ENCODE measurements around the gene ATP10B.

The ATP10B gene

DNA sequence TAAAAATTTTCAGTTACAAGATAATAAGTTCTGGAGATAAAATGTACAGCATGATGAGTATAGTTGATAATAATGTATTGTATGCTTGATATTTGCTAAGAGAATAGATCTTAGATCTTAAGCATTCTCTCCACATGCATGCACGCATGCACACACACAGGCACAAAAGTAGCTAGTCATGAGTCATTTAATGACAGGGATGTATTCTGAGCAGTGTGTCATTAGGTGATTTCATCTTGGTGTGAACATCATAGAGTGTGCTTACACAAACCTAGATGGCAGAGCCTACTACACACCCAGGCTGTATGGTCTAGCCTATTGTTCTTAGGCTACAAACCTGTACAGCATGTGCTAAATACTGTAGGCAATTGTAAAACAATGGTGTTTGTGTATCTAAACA, 306.2 kb downstream of the ATP10B start:
- no peak for DNase-seq

DNA sequence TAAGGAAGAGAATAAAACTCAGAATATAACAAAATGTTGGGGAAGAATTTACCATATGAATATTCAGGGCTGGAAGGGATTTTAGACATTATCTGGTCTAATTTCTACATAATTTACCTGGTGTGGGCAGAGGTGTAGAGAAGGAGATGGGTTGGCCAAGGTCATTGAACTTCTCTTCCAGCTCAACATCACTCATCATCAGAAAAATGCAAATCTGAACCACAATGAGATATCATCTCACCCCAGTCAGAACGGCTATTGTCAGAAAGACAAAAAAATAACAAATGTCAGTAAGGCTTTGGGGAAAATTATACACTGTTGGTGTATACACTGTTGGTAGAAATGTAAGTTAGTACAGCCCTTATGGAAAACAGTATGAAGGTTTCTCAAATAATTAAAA, 308.6 kb downstream of the ATP10B start:
- no peak for DNase-seq

DNA sequence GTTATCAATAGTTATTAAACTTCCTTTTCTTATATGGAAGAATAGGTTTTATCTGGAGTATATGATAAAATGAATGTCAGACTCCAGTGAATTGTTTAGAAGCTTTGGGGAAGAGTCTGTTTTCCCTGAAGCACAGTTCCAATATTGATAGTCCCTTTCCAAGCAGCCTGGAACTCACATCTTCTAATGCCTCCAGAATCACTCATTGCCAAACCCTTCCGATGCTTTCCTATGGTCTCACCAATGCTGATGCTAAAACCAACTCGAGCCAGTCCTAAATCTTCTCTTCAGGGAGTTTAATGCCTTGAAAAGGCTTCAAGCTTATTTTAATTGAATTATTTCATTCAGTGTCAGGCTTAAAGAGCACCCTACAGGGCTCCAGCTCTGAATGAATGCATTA, 309.2 kb downstream of the ATP10B start:
- DNase-seq = no peak

DNA sequence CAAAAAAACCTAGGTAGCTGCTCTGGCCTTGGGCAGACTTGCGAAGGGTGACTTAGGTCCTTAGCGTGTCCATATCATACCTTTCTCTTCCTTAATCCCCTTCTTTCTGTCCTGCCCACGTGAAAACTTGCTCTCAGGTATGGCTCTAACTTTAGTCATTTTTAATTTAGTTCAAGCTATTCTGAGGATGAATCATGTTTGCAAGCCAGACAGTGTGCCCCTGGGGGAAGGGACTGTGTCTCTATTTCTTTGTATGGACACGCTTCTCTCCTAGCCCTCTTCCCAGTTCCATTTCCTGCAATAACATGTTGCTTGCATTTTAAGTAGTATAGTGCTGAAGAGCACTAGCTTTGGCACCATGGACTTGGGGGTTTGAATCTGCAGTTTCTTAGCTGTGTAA, 309.7 kb downstream of the ATP10B start:
- DNase-seq = no peak

DNA sequence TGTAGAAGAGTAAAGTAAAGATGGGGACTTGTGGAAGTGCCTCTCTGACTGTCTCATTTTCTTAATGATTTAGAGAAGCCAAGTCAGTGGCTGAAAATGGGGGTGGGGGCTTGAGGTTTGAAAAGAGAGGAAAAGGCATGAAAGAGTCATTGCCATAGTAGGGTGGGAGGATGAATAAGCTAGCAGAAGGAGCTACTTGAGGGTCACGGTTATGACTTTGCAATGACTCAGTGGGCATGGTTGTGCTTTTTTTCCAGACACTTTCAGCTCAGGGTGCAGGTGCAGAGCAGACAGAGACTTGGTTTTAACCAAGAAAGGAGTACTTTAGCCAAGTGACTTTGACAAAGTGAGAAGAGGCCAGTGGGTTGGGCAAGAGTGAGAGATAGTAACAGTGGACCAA, 312.6 kb downstream of the ATP10B start:
- DNase-seq = no peak

DNA sequence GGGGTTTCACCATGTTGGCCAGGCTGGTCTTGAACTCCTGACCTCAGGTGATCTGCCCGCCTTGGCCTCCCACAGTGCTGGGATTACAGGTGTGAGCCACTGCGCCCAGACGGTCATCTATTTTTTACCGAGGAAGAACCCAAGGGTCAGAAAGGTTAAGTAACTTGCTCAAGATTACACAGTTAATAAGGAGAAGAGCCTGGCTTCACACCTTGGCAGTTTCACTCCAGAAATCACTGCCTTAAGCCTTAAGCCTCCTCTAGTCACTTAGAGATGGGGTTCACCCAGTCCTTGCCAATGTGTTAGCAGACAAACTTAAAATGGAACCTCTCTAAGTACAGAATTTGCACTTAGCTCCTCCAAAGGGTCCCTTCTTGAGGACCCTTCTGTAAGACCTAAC, 314.1 kb downstream of the ATP10B start:
- no peak for DNase-seq

DNA sequence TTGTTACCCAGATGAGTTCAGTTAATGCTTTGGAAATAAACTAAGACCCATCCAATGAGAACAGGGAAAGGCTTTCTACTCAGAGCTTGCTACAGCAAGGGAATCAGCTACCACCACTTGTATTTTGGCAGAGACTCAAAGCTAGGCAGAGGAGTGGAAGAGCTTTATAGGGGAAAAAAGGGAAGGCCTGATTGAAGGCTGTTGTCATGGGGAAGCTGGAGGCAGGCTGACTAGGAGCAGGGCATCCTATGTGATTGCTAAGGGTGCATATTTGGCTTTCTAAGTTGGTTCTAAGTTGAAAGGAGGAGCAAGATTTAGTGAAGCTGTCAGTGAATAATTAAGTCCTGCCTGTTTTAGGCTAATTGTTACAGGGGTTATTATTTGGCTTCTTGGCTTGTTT, 314.9 kb downstream of the ATP10B start:
- no peak for DNase-seq

DNA sequence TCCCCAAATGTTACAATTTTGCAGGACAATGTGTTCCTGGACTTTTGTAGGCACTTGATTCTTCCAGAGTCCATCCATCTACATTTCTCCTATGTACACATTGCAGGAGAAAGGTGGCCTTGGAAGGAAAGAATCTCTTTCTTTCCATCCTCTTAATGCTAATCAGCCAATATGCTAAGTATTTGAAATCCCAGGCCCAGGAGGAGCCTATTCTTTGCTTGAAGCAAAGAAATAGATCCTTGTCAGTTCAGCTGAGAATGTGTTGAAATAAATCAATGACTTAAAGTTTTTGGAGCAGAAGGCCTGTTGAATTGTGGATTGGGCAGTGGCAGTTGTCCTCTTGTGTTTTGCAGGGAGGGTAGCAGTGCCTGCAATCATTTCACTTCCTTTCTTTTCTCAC, 317.1 kb downstream of the ATP10B start:
- DNase-seq = no peak

DNA sequence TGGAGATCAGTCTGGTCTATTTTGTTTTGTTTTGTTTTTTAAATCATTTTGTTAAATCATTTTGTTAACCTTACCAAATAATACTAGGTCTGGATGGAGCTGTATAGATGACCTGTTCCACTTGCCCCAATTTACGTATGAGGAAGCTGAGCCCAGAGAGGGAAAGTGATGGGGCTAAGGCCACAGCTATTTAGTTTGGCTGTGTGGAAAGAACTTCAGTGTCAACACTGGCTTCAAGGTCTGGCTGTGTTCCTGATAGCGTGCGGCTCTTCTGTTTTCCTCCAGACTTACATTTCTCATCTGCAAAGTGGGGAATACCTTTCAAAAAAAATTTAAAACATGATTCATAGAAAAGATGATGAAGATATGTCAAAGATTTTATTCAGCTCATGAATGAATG, 317.9 kb downstream of the ATP10B start:
- DNase-seq = no peak

DNA sequence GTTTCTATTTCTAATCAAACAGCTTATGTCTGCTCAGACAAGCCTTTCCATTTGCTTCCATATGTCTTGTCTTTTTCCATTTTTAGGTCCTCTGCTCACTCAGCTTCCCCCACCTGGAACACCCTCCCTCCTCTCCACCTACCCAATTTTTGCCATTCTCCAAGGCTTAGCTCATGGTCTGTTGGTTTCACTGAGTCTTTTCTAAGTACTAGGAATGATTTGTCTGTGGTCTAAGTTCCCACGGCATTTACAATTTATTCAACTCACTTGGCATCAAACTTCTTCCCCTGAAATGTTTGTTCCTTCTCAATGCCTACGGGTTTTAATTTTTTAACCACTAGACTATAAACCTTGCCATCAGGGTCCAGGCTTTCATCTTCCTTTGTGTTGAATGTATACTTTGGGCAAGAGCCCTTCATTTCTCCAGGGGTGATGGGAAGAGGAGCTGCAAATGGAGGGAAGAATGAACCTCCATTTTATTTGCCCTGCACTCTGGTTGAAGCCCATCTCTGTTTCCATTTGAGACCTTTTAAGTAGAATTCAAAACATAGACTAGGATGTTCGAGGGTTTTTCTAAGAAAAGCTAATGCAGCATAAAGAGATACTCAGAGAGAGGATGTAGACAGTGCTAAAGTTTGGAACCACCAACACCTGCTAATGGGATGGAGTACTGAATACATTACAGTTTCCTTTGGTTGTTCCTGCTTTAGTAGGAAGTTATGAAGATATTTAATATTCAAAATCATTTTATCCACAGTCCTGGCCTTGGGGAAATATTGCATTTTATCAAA, 326.3 kb downstream of the ATP10B start:
- DNase-seq = no peak

DNA sequence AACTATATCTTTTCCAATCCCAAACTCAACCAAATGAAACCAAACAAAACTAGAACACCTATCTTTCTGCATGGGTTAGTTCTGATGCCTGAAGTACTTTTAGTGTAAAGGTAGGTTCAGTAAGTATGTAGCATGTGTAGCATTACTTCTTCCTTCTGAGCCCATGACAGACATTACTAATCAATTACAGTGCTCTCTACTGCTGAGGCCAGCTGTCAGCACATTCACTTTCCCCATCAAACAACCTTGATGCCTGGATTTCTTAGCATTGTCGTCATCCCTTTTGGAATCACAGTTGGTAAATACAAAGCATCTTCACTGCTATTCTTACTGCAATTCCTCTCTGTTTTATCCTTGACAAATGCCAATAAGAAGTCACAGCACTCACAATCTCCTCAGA, 327.2 kb downstream of the ATP10B start:
- DNase-seq = no peak

DNA sequence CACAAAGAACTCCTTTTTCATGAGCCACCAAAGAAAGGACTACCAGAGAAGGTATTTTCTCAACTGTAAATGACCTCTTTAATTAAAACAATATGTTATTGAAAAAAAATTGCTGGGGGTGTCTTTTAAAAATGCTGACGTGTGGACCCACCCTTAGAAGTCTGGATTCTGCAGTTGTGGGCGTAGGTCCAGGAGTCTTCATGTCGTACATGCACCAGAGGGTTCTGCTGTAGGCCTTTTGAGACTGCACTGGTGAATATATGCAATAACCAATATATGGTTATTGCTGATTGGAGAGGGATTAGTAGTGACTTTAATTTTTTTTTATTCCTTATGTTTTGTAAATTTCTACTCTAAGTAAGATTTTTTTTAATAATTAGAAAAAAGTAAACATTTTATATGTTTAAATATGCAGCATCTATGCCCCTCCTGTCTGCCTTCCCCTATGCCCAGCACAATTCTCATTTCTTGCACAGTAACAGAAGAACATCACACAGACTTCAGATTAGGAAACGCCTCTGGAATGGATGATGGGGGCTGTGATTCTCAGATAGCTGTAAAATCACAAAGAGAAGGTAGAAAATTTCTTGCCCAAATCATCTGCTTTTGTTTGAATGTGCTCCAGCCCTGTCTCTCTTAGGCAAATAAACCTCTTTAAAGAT, 328.4 kb downstream of the ATP10B start:
- DNase-seq = no peak

DNA sequence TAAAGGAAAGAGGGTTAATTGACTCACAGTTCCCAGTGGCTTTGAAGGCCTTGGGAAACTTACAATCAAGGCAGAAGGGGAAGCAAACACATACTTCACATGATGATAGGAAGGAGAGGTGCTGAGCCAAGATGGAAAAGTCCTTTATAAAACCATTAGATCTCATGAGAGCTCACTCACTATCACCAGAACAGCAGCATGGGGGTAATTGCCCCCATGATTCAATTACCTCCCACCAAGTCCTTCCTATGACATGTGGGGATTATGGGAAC, 330.7 kb downstream of the ATP10B start:
- no peak for DNase-seq

DNA sequence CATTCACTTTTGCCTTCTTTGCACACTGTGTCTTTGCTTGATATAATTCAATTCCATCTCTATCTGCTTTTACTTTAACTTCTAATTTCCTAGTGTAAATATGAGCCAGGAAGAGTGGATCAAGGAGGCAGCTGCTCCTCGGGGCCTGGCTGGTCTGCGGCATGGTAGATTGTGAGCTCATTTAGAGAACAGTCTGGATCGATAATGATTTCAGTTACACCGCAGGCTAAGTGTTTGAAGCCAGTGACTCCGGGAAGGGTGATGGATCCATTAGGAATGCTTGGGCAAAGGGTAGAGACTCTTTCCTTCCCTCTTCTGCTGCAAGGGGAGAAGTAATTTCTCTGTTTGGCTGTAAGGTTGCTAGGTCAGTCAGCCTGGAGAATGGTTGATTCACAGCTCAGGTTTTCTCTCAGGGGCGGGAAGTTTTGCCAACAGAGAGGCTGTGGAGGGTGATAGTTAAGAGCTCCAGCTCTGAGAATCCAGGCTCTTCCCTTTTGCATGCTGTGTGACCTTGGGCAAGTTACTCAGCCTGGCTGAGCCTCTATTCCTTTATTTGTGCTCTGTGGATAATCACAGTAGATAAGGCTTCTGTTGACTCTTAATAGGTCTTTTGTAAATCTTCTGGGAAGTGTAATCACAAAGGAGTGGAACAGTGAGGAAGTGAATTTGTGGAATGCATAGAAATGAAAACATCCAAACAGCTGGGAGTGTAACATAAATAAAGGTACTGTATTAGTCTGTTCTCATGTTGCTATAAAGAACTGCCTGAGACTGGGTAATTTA, 331.2 kb downstream of the ATP10B start:
- no peak for DNase-seq

DNA sequence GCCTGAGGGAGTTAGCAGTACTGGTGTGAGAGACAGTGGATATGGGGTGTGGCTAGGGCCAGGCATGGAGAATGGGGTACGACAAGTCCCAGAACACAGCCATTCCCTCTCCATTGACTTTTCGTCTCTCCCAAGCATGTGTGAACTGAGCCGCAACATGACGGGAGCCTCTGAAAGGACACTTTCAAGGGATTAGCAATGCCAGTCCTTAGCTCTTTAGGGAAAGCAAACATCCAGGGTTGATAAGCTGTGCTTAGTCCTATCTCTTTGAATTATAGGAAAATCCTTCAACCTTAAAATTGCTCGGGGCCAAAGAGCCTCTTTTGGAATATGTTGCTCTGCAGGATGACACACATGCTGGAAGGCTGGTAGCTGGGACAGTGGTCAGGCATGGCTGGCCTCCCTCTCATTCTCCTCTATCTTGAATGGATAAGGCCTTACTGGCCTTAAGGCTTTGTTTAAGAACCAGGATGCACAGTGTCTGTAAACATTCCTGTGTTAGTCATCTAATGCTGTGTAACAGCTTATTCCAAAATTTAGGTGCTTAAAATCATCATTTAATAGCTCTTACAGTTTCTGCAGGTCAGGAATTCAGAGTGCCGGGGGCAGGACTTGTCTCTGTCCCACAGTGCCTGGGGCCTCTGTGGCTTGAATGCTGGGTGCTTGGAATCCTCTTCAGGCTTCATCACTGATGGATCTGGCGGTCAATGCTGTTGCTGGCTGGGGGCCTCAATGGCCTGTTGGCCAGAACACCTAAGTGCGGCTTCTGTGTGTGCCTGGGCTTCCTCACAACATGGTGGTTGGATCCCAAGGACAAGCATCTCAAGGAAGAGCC, 335.1 kb downstream of the ATP10B start:
- no peak for DNase-seq

DNA sequence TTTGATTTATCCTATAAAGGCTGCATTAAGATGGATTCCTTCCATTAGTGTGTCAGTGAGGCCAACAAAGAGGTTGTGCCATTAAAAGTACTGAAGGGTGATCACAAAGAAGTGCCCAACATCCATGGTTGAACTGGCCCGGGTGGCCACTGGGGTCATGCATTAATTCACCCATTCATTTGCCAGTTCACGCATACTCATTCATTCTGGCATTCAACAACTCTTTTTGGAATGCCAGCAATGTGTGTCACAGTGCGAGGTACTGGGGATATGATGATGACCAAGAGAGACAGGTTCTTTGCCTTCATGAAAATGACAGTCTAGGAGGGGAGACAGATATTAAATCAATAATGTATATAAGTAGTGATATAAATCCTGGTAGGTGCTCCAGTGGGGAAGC, 337.1 kb downstream of the ATP10B start:
- no peak for DNase-seq

DNA sequence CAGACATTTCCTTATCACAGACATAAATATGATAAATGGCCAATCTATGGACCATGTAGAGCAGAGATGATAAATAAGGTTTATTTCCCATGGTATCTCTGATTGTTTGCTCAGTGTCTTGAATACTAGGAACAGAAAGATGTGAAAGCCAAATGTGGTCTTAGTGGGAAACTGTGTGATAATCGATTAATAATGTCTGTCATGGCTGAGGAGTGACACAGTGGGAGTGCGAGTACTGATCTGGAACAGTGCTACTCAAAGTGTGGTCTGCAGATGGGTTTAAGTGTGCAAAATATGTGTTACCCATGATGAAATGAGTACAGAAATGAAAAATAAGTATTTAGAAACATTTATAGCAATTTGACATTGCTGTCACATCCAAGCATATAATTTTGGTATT, 337.8 kb downstream of the ATP10B start:
- no peak for DNase-seq

DNA sequence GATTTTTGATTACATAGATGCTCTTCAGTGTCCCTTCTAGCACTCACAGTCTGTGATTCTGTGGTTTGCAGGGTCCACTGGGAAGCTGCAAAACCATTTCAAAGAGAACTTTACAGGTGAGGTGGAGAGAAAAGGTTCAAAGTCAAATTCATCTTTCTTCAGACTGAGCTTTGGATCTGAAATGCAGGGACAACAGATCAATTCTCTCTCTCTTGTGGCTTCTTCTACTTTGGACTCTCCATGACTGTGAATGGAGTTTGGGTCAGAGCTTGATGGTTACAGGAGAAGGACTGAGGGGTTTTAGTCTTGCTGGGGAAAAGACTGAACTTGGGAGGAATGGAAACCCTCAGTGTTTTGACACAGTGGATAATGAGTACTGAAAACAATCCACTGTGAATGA, 338.5 kb downstream of the ATP10B start:
- DNase-seq = no peak
